H9 (cell line): Measurements from ENCODE around the gene KCNQ2. TPM values are rescaled to one million over a fixed set of nuclear protein-coding genes. Genes with fewer than 3 reads are reported as not detected.

Experiments used
- DNase-seq: peaks from one replicate; pipeline ENCODE4 v3.0.0-alpha.2; 2017
- H2AFZ ChIP-seq: one replicate; pipeline ENCODE4 v1.6.1; 2013; ENCODE audit warnings: mild to moderate bottlenecking, low read length, control low read depth, moderate library complexity
- H2AK5ac ChIP-seq: 2 replicates; pipeline ENCODE4 v1.6.1; 2013; ENCODE audit warnings: low read length, control low read depth, mixed read lengths; ENCODE audit not compliant: insufficient read length
- H2BK120ac ChIP-seq: one replicate; pipeline ENCODE4 v1.6.1; 2013; ENCODE audit warnings: low read depth, mild to moderate bottlenecking, low read length, control low read depth, inconsistent platforms; ENCODE audit not compliant: poor library complexity, severe bottlenecking
- H2BK12ac ChIP-seq: 2 replicates; pipeline ENCODE4 v1.6.1; 2013; ENCODE audit warnings: low read length, control low read depth, mixed read lengths, low read depth; ENCODE audit not compliant: insufficient read length
- H2BK15ac ChIP-seq: 2 replicates; pipeline ENCODE4 v1.6.1; 2013; ENCODE audit warnings: low read depth, low read length, control low read depth
- H2BK20ac ChIP-seq: one replicate; pipeline ENCODE4 v1.6.1; 2013; ENCODE audit warnings: low read depth, mild to moderate bottlenecking, low read length, control low read depth, inconsistent platforms; ENCODE audit not compliant: poor library complexity, severe bottlenecking
- H2BK5ac ChIP-seq: 2 replicates; pipeline ENCODE4 v1.6.1; 2013; ENCODE audit warnings: low read length, control low read depth, mixed read lengths; ENCODE audit not compliant: insufficient read length
- H3K14ac ChIP-seq: 2 replicates; pipeline ENCODE4 v1.6.1; 2013; ENCODE audit warnings: low read length, control low read depth; ENCODE audit not compliant: insufficient read depth
- H3K18ac ChIP-seq: 2 replicates; pipeline ENCODE4 v1.6.1; 2013; ENCODE audit warnings: low read depth, mild to moderate bottlenecking, mixed read lengths, low read length, control low read depth; ENCODE audit not compliant: insufficient read length
- H3K23ac ChIP-seq: 2 replicates; pipeline ENCODE4 v1.6.1; 2013; ENCODE audit warnings: low read length, control low read depth, mixed read lengths, low read depth; ENCODE audit not compliant: insufficient read length
- H3K23me2 ChIP-seq: 2 replicates; pipeline ENCODE4 v1.6.1; 2013; ENCODE audit warnings: low read depth, mild to moderate bottlenecking, mixed read lengths, low read length, control low read depth; ENCODE audit not compliant: insufficient read length, poor library complexity, severe bottlenecking
- H3K27ac ChIP-seq: 2 replicates; pipeline ENCODE4 v1.5.1; 2013; ENCODE audit warnings: low read length, control low read depth, mixed read lengths, low read depth; ENCODE audit not compliant: insufficient read length
- H3K27me3 ChIP-seq: 2 replicates; pipeline ENCODE4 v1.6.1; 2013; ENCODE audit warnings: low read length, control low read depth, inconsistent platforms; ENCODE audit not compliant: insufficient read depth
- H3K4ac ChIP-seq: 2 replicates; pipeline ENCODE4 v1.6.1; 2013; ENCODE audit warnings: low read depth, mild to moderate bottlenecking, control low read depth, inconsistent platforms, low read length, moderate library complexity
- H3K4me1 ChIP-seq: 2 replicates; pipeline ENCODE4 v1.6.1; 2013; ENCODE audit warnings: low read length, control low read depth, inconsistent platforms; ENCODE audit not compliant: insufficient read depth
- H3K4me2 ChIP-seq: 2 replicates; pipeline ENCODE4 v1.6.1; 2013; ENCODE audit warnings: low read length, control low read depth, mixed read lengths; ENCODE audit not compliant: insufficient read length, insufficient read depth
- H3K56ac ChIP-seq: 2 replicates; pipeline ENCODE4 v1.6.1; 2013; ENCODE audit warnings: low read depth, mild to moderate bottlenecking, mixed read lengths, low read length, control low read depth; ENCODE audit not compliant: insufficient read length
- H3K79me1 ChIP-seq: 2 replicates; pipeline ENCODE4 v1.6.1; 2013; ENCODE audit warnings: low read depth, mild to moderate bottlenecking, moderate library complexity, low read length, control low read depth, inconsistent platforms; ENCODE audit not compliant: insufficient read depth, poor library complexity, severe bottlenecking
- H3K79me2 ChIP-seq: 2 replicates; pipeline ENCODE4 v1.6.1; 2013; ENCODE audit warnings: low read length, control low read depth, inconsistent platforms; ENCODE audit not compliant: insufficient read depth
- H3K9ac ChIP-seq: 2 replicates; pipeline ENCODE4 v1.6.1; 2013; ENCODE audit warnings: low read length, control low read depth, mixed read lengths; ENCODE audit not compliant: insufficient read length; ENCODE audit errors: extremely low read depth
- H3K9me3 ChIP-seq: one replicate; pipeline ENCODE4 v1.6.1; 2013; ENCODE audit warnings: low read depth, low read length, inconsistent platforms; ENCODE audit not compliant: control insufficient read depth
- H3T11ph ChIP-seq: one replicate; pipeline ENCODE4 v1.6.1; 2013; ENCODE audit warnings: mild to moderate bottlenecking, low read length, control low read depth, inconsistent platforms
- H4K20me1 ChIP-seq: one replicate; pipeline ENCODE4 v1.6.1; 2013; ENCODE audit not compliant: control insufficient read depth, insufficient read length, insufficient read depth
- H4K5ac ChIP-seq: 2 replicates; pipeline ENCODE4 v1.6.1; 2013; ENCODE audit warnings: low read depth, mild to moderate bottlenecking, mixed read lengths, low read length, control low read depth; ENCODE audit not compliant: insufficient read length
- H4K8ac ChIP-seq: replicated peaks from 2 replicates; pipeline ENCODE4 v1.6.1; 2013; ENCODE audit warnings: low read length, control low read depth, mixed read lengths, low read depth; ENCODE audit not compliant: insufficient read length
- H4K91ac ChIP-seq: 2 replicates; pipeline ENCODE4 v1.6.1; 2013; ENCODE audit warnings: low read depth, mild to moderate bottlenecking, moderate library complexity, mixed read lengths, low read length, control low read depth; ENCODE audit not compliant: insufficient read length
- H3K27ac Mint-ChIP-seq, 3 experiments: 2 replicates in 2 of 3; 3 replicates in 1 of 3; pipeline ENCODE4 v1.8.0; 2020 to 2021; ENCODE audit warnings: mixed read lengths in 3 of 3, mild to moderate bottlenecking in 1 of 3, moderate library complexity in 1 of 3
- H3K27me3 Mint-ChIP-seq: 2 replicates; pipeline ENCODE4 v1.8.0; 2021; ENCODE audit warnings: low read depth, mild to moderate bottlenecking, moderate library complexity, mixed read lengths
- H3K36me3 Mint-ChIP-seq, 3 experiments: 2 replicates in 2 of 3; 3 replicates in 1 of 3; pipeline ENCODE4 v1.8.0; 2020 to 2021; ENCODE audit warnings: low read depth in 3 of 3, mixed read lengths in 3 of 3; ENCODE audit not compliant: insufficient read depth in 1 of 3
- H3K4me1 Mint-ChIP-seq, 2 experiments: 2 replicates each; pipeline ENCODE4 v1.8.0; 2020; ENCODE audit warnings: mixed read lengths in 2 of 2
- H3K4me3 Mint-ChIP-seq, 2 experiments: 2 replicates in 1 of 2; 3 replicates in 1 of 2; pipeline ENCODE4 v1.8.0; 2020 to 2021; ENCODE audit warnings: mild to moderate bottlenecking in 2 of 2, mixed read lengths in 2 of 2, moderate library complexity in 1 of 2
- H3K9me3 Mint-ChIP-seq, 2 experiments: 2 replicates in 1 of 2; 3 replicates in 1 of 2; pipeline ENCODE4 v1.8.0; 2020; ENCODE audit warnings: mild to moderate bottlenecking in 2 of 2, mixed read lengths in 2 of 2, moderate library complexity in 1 of 2
- CTCF ChIP-seq: fragments of 200-600 bp; sonication (generic); conservative IDR thresholded peaks from 3 replicates; pipeline ENCODE4 v1.8.0; 2021; ENCODE audit warnings: antibody characterized with exemption, mild to moderate bottlenecking
- WGBS: extraction: QIAGEN DNeasy Blood & Tissue Kit; methylation state at CpG from one replicate; pipeline ENCODE4 v1.1.7; 2013; ENCODE audit warnings: missing lambda C conversion rate, low lambda C conversion rate, mixed read lengths; ENCODE audit not compliant: insufficient read length; ENCODE audit errors: extremely low coverage; 5-methylcytosine and 5-hydroxymethylcytosine counted together
- total RNA-seq: library from RNA; stranded (reverse); gene quantifications from 2 replicates; pipeline ENCODE4 v1.2.1, GENCODE V29; 2021

The KCNQ2 gene
- total RNA-seq, 1 experiment from 2014 or later: 69.2 TPM

- H3K27me3 ChIP-seq: no peaks in the 10 kb centered on the region
- peak; percentile 51 for DNase-seq
These were observed 49.1 kb upstream of the KCNQ2 start for GRCh38 chr20:63521602-63522001.

More at GRCh38 chr20:63521602-63522001, 49.1 kb upstream of the KCNQ2 start:
- Histone ChIP-seq H3T11ph (no peak overlapping the region), H2BK12ac (no peak overlapping the region), H3K9me3 (no peaks in the 10 kb centered on the region), H2AK5ac (no peak overlapping the region), H3K56ac (no peak overlapping the region), H3K14ac (peak overlapping the region; percentile 89), H2BK20ac (no peak overlapping the region), H4K91ac (peak overlapping the region; percentile 11), H3K18ac (peak overlapping the region; percentile 15), H3K23ac (no peak overlapping the region), H3K23me2 (peaks cover 10% of the 10 kb centered on the region), H4K5ac (no peak overlapping the region), H3K4me1 (no peaks in the 10 kb centered on the region; the same call in 1 of the 2 replicates), H3K79me2 (no peaks in the 10 kb centered on the region; the same call in 1 of the 2 replicates), H3K4ac (no peak overlapping the region; the same call in 1 of the 2 replicates), H3K27ac (no peak overlapping the region), H3K9ac (peak overlapping the region; percentile 80), H4K8ac (no peak overlapping the region), H3K79me1 (peaks cover 4% of the 10 kb centered on the region), H2BK15ac (no peak overlapping the region), H3K4me2 (peak overlapping the region; percentile 68), H2BK5ac (no peak overlapping the region), H4K20me1 (no peaks in the 10 kb centered on the region), H2BK120ac (no peak overlapping the region), H2AFZ (no peak overlapping the region)
- Mint-ChIP-seq H3K36me3 (peaks cover 20 to 45% (median 22%) of the 10 kb centered on the region in 3 experiments; a peak in 6 of 7 replicates), H3K27me3 (peaks cover 6% of the 10 kb centered on the region), H3K4me3 (peak overlapping the region; percentile 84 to 91), H3K4me1 (peaks cover 2 to 25% of the 10 kb centered on the region in 2 experiments; a peak in 3 of 4 replicates), H3K27ac (peak overlapping the region in 2 of 3 experiments; percentile 48 to 91; a peak in 3 of 7 replicates), H3K9me3 (peaks cover 7 to 13% of the 10 kb centered on the region in 2 experiments; a peak in 4 of 5 replicates)
- no CpG with 5 or more reads among the region's 23 CpGs for WGBS
- no peak for TF ChIP-seq CTCF
